GM12878 (cell line): ENCODE data around the gene DHX16. TPM values are rescaled to one million over a fixed set of nuclear protein-coding genes. Genes with fewer than 3 reads are reported as not detected.

Source experiments
- ATAC-seq: fragments of 200-7000 bp; cut with Tn5 transposase; 3 replicates; pipeline ENCODE4 v1.9.1; 2020; ENCODE audit warnings: mild to moderate bottlenecking, moderate library complexity
- BruUV-seq: library from RNA; stranded (reverse); fragments of 400-500 nt; replicated peaks from 2 replicates; lab custom pipeline; 2021; lab: Mats Ljungman, UMichigan
- CTCF ChIA-PET: fragments of 300-600 bp; sonication (Branson Sonifier 250); formaldehyde crosslinking; extraction: SDS; loops from one replicate; lab custom pipeline; 2021; ENCODE audit warnings: inconsistent platforms; lab: Yijun Ruan, JAX
- POLR2A ChIA-PET: fragments of 350-600 bp; formaldehyde crosslinking; extraction: SDS; loops from one replicate; lab custom pipeline; 2021; ENCODE audit warnings: inconsistent platforms; lab: Charles Lee
- RAD21 ChIA-PET: fragments of 300-600 bp; sonication (Branson Sonifier 250); formaldehyde crosslinking; loops from one replicate; lab custom pipeline; 2023; ENCODE audit warnings: antibody characterized with exemption; ENCODE audit not compliant: unreplicated experiment; lab: Charles Lee
- SMC1A ChIA-PET: fragments of 300-600 bp; sonication (Branson Sonifier 250); formaldehyde crosslinking; loops from one replicate; lab custom pipeline; 2023; ENCODE audit not compliant: unreplicated experiment, uncharacterized antibody; lab: Charles Lee
- DNase-seq: peaks from one replicate; pipeline ENCODE4 v3.0.0-alpha.2; 2011; ENCODE audit warnings: low read depth, low spot score
- FAIRE-seq: peaks from 3 replicates; lab custom pipeline; 2011; peaks lifted over from hg19 to GRCh38; lab: Jason Lieb, UNC
- H2AFZ ChIP-seq: 2 replicates; pipeline ENCODE4 v1.6.0; 2011; ENCODE audit warnings: low read depth, low read length, control low read depth; ENCODE audit not compliant: control insufficient read depth
- H3K27ac ChIP-seq: 2 replicates; pipeline ENCODE4 v1.5.1; 2011; ENCODE audit warnings: control low read depth; ENCODE audit not compliant: control insufficient read depth, insufficient read depth
- H3K27me3 ChIP-seq, 2 experiments: replicated peaks in 1 of 2; 2 replicates each; pipeline versions ENCODE4 v1.6.0 to v1.6.1; 2011; ENCODE audit warnings: low read length in 1 of 2; ENCODE audit not compliant: control insufficient read depth in 2 of 2, insufficient read depth in 2 of 2
- H3K36me3 ChIP-seq, 2 experiments: 2 replicates each; pipeline ENCODE4 v1.5.1; 2011; ENCODE audit warnings: low read length in 1 of 2; ENCODE audit not compliant: control insufficient read depth in 2 of 2, insufficient read depth in 2 of 2
- H3K4me1 ChIP-seq: 2 replicates; pipeline ENCODE4 v1.6.1; 2011; ENCODE audit warnings: mild to moderate bottlenecking, low read length, moderate library complexity, mixed read lengths; ENCODE audit not compliant: control insufficient read depth, insufficient read depth
- H3K4me2 ChIP-seq: 2 replicates; pipeline ENCODE4 v1.6.0; 2011; ENCODE audit warnings: control low read depth; ENCODE audit not compliant: control insufficient read depth, insufficient read depth
- H3K4me3 ChIP-seq: fragments of 200-600 bp; sonication (generic); 2 replicates; pipeline ENCODE4 v1.5.1; 2016
- H3K79me2 ChIP-seq: 2 replicates; pipeline ENCODE4 v1.6.0; 2011; ENCODE audit warnings: low read length; ENCODE audit not compliant: control insufficient read depth, insufficient read depth
- H3K9ac ChIP-seq: 2 replicates; pipeline ENCODE4 v1.8.0; 2011; ENCODE audit warnings: low read length, control low read depth, mixed read lengths; ENCODE audit not compliant: control insufficient read depth, insufficient read depth
- H3K9me3 ChIP-seq: replicated peaks from 3 replicates; pipeline ENCODE4 v1.5.1; 2011; ENCODE audit warnings: mild to moderate bottlenecking, low read length; ENCODE audit not compliant: control insufficient read depth, insufficient read depth
- H4K20me1 ChIP-seq: 2 replicates; pipeline ENCODE4 v1.6.0; 2011; ENCODE audit not compliant: control insufficient read depth, insufficient read depth
- BHLHE40 ChIP-seq, 2 experiments: fragments of 450-650 bp in 1 of 2; IDR thresholded peaks; 2 replicates each; pipeline ENCODE4 v1.6.1; 2011 to 2017; ENCODE audit warnings: low read depth in 2 of 2, borderline replicate concordance in 1 of 2, improper control_type of control experiment in 1 of 2, low read length in 1 of 2, mild to moderate bottlenecking in 1 of 2
- CHD2 ChIP-seq: IDR thresholded peaks from 2 replicates; pipeline ENCODE4 v1.6.1; 2011; ENCODE audit warnings: low read depth, low read length, improper control_type of control experiment, borderline replicate concordance
- CREB1 ChIP-seq: IDR thresholded peaks from 2 replicates; pipeline ENCODE4 v1.6.1; 2012; ENCODE audit warnings: low read depth, mild to moderate bottlenecking, inconsistent platforms
- EP300 ChIP-seq, 2 experiments: fragments of 150-350 bp in 1 of 2; IDR thresholded peaks; 2 replicates each; pipeline ENCODE4 v1.6.1; 2011 to 2012; ENCODE audit warnings: low read depth in 2 of 2, low read length in 2 of 2, borderline replicate concordance in 1 of 2, improper control_type of control experiment in 1 of 2, inconsistent platforms in 1 of 2; ENCODE audit not compliant: control insufficient read depth in 1 of 2
- ETV6 ChIP-seq, 2 experiments: fragments of 450-650 bp in 1 of 2; IDR thresholded peaks in 1 of 2; conservative IDR thresholded peaks in 1 of 2; 2 replicates each; pipeline ENCODE4 v1.6.1; 2014; ENCODE audit warnings: antibody characterized with exemption in 1 of 2, borderline replicate concordance in 1 of 2, low read depth in 1 of 2, mild to moderate bottlenecking in 1 of 2, moderate library complexity in 1 of 2
- IKZF1 ChIP-seq: fragments of 450-650 bp; conservative IDR thresholded peaks from 2 replicates; pipeline ENCODE4 v1.6.1; 2017; ENCODE audit warnings: antibody characterized with exemption, mild to moderate bottlenecking
- JUNB ChIP-seq: IDR thresholded peaks from 2 replicates; pipeline ENCODE4 v1.6.1; 2016; ENCODE audit warnings: antibody characterized with exemption, mild to moderate bottlenecking
- KDM1A ChIP-seq: fragments of 200-600 bp; sonication (generic); IDR thresholded peaks from 2 replicates; pipeline ENCODE4 v1.6.1; 2016; ENCODE audit warnings: borderline replicate concordance
- MYB ChIP-seq: fragments of 150-350 bp; IDR thresholded peaks from 2 replicates; pipeline ENCODE4 v1.6.1; 2014; ENCODE audit warnings: mild to moderate bottlenecking, low read depth, low read length, borderline replicate concordance
- PAX8 ChIP-seq: fragments of 450-650 bp; IDR thresholded peaks from 2 replicates; pipeline ENCODE4 v1.6.1; 2017; ENCODE audit warnings: mild to moderate bottlenecking, moderate library complexity
- RFX5 ChIP-seq: IDR thresholded peaks from 2 replicates; pipeline ENCODE4 v1.6.1; 2011; ENCODE audit warnings: low read depth, low read length, improper control_type of control experiment
- SMAD1 ChIP-seq: fragments of 450-650 bp; IDR thresholded peaks from 2 replicates; pipeline ENCODE4 v1.6.1; 2018; ENCODE audit warnings: mild to moderate bottlenecking, low read depth; ENCODE audit not compliant: partially characterized antibody
- TAF1 ChIP-seq: IDR thresholded peaks from 2 replicates; pipeline ENCODE4 v1.6.1; 2011; ENCODE audit warnings: mild to moderate bottlenecking, low read depth, low read length, borderline replicate concordance
- YBX1 ChIP-seq: fragments of 450-650 bp; IDR thresholded peaks from 2 replicates; pipeline ENCODE4 v1.6.1; 2016; ENCODE audit warnings: antibody characterized with exemption
- ZNF24 ChIP-seq: fragments of 450-650 bp; IDR thresholded peaks from 2 replicates; pipeline ENCODE4 v1.6.1; 2017; ENCODE audit warnings: antibody characterized with exemption, mild to moderate bottlenecking
- ZZZ3 ChIP-seq: IDR thresholded peaks from 2 replicates; pipeline ENCODE4 v1.6.1; 2011; ENCODE audit warnings: low read depth; ENCODE audit not compliant: control insufficient read depth, insufficient read length
- WGBS: methylation state at CpG from one replicate; pipeline ENCODE4 v1.1.6; 2016; ENCODE audit warnings: low lambda C conversion rate; ENCODE audit not compliant: insufficient replicate concordance, insufficient coverage; ENCODE audit errors: missing lambda C conversion rate; 5-methylcytosine and 5-hydroxymethylcytosine counted together
- in situ Hi-C: fragments of 300-500 bp; cut with MboI; formaldehyde crosslinking; loops from 9 replicates; pipeline ENCODE4 v1.14.3; 2018; ENCODE audit warnings: mixed read lengths
- intact Hi-C: fragments of 100-400 bp; cut with micrococcal nuclease; formaldehyde crosslinking; loops from one replicate; pipeline ENCODE4 v1.14.2; 2022; ENCODE audit not compliant: unreplicated experiment
- polyA plus RNA-seq, 11 experiments: library from polyadenylated mRNA; depleted of rRNA in 4 of 11; unstranded in 6 of 11; stranded (reverse) in 5 of 11; fragments of >200 nt; fragmentation: Nextera tagmentation in 4 of 11; fragmentation: Illumina TruSeq in 1 of 11; extraction: Ambion mirVana in 4 of 11; extraction: Trizol in 1 of 11; gene quantifications; 1 replicate in 1 of 11; 2 replicates in 10 of 11; pipeline versions ENCODE4 v1.2.1 to v1.2.3, GENCODE V29; 2011 to 2016; ENCODE audit warnings: inconsistent platforms in 2 of 11, missing spikeins in 2 of 11, low read depth in 1 of 11
- total RNA-seq, 4 experiments: library from RNA; depleted of rRNA in 3 of 4; stranded (reverse); fragments of >200 nt in 3 of 4; fragmentation: Illumina TruSeq in 1 of 4; extraction: Trizol in 1 of 4; gene quantifications; 2 replicates each; pipeline versions ENCODE4 v1.2.1 to v1.2.3, GENCODE V29; 2013 to 2021
- TF ChIP-seq, protein P1 (sequence below): fragments of 450-650 bp; IDR thresholded peaks from 2 replicates; pipeline ENCODE4 v1.6.1; 2016; ENCODE audit warnings: mild to moderate bottlenecking
- TF ChIP-seq, protein P2 (sequence below): fragments of 450-650 bp; IDR thresholded peaks from 2 replicates; pipeline ENCODE4 v1.6.1; 2018; ENCODE audit warnings: mild to moderate bottlenecking, low read depth, moderate library complexity; ENCODE audit not compliant: partially characterized antibody

The DHX16 gene
- total and polyA plus RNA-seq, 10 of the 15 experiments (the other 5 are each of a cell fraction or from before 2014, with no cell fraction given), result 10.1 to 41.4 (median 38.3) TPM

GRCh38 chr6:30721198-30722024 is 48.6 kb upstream of the DHX16 start:
- H3K4me2 ChIP-seq, result peak overlapping the region; percentile 81
- H4K20me1 ChIP-seq, result peaks cover 10% of the 10 kb centered on the region
- H3K4me1 ChIP-seq, result peaks cover 13% of the 10 kb centered on the region
- RAD21 ChIA-PET, result interaction anchor here (0.8 to 11.2 kb wide), 8 partner anchors 10 to 366 kb away, joined by 3 to 209 read pairs (median 12); partner anchors contain the start of genes DHX16 and NRM
- FAIRE-seq (no peak), DNase-seq (no peak), ATAC-seq (peak; percentile 35)
- peak overlapping the region; percentile 86 for H3K9ac ChIP-seq
- 1% methylated on average over 48 of the region's 71 CpGs for WGBS
- SMC1A ChIA-PET, result interaction anchor here (1.0 to 17.7 kb wide), 14 partner anchors 10 to 180 kb away, joined by 3 to 265 read pairs (median 4); partner anchors contain the start of gene DHX16
- H3K27ac ChIP-seq, result peak overlapping the region; percentile 96
- intact Hi-C loops, result loop anchor here (1.0 kb wide), 1 partner anchor 42 kb away; no protein-coding TSS in a partner anchor
- peaks cover 21 to 24% of the 10 kb centered on the region in 2 experiments for H3K36me3 ChIP-seq
- no TSS peak for BruUV-seq
- H3K9me3 ChIP-seq, result no peaks in the 10 kb centered on the region
- no peaks in the 10 kb centered on the region for H3K27me3 ChIP-seq
- in situ Hi-C loops, result no loop called here
- H3K79me2 ChIP-seq, result peaks cover 81% of the 10 kb centered on the region
- CTCF ChIA-PET, result interaction anchor here (0.7 to 22.7 kb wide), 27 partner anchors 10 to 239 kb away, joined by 3 to 487 read pairs (median 6); partner anchors contain the start of genes DDR1, DHX16, NRM and VARS2
- H3K4me3 ChIP-seq, result peak overlapping the region; percentile 90
- 0 out of 2 replicates have a peak overlapping the region, but pooled peaks have one; percentile 15 for H2AFZ ChIP-seq
- POLR2A ChIA-PET, result interaction anchor here (1.5 to 11.6 kb wide), 7 partner anchors 11 to 106 kb away, joined by 4 to 200 read pairs (median 8); partner anchors contain the start of gene NRM
- TF ChIP-seq ZNF24 (no peak), MYB (no peak), YBX1 (no peak), CHD2 (peak; percentile 87), BHLHE40 (IDR thresholded peaks at IDR 0.05; ENCODE audit: borderline replicate concordance in 1 of 2, low read depth in 2 of 2, low read length in 1 of 2) (peak; percentile 89 to 97), RFX5 (no peak), IKZF1 (peak; percentile 47), TAF1 (peak; percentile 71), EP300 (IDR thresholded peaks at IDR 0.05; ENCODE audit: borderline replicate concordance in 1 of 2, control insufficient read depth in 1 of 2, low read depth in 2 of 2, low read length in 2 of 2) (no peak), SMAD1 (peak; percentile 29), JUNB (no peak), CREB1 (no peak), PAX8 (no peak), KDM1A (no peak), ETV6 (conservative IDR thresholded peaks at IDR 0.05 in 1 of 2, IDR thresholded peaks at IDR 0.05 in 1 of 2; ENCODE audit: borderline replicate concordance in 1 of 2, low read depth in 1 of 2) (no peak), ZZZ3 (no peak)
- TF ChIP-seq, protein P1, sequence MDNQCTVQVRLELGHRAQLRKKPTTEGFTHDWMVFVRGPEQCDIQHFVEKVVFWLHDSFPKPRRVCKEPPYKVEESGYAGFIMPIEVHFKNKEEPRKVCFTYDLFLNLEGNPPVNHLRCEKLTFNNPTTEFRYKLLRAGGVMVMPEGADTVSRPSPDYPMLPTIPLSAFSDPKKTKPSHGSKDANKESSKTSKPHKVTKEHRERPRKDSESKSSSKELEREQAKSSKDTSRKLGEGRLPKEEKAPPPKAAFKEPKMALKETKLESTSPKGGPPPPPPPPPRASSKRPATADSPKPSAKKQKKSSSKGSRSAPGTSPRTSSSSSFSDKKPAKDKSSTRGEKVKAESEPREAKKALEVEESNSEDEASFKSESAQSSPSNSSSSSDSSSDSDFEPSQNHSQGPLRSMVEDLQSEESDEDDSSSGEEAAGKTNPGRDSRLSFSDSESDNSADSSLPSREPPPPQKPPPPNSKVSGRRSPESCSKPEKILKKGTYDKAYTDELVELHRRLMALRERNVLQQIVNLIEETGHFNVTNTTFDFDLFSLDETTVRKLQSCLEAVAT, result 0 out of 2 replicates have a peak, but pooled peaks have one; percentile 16
- TF ChIP-seq, protein P2, sequence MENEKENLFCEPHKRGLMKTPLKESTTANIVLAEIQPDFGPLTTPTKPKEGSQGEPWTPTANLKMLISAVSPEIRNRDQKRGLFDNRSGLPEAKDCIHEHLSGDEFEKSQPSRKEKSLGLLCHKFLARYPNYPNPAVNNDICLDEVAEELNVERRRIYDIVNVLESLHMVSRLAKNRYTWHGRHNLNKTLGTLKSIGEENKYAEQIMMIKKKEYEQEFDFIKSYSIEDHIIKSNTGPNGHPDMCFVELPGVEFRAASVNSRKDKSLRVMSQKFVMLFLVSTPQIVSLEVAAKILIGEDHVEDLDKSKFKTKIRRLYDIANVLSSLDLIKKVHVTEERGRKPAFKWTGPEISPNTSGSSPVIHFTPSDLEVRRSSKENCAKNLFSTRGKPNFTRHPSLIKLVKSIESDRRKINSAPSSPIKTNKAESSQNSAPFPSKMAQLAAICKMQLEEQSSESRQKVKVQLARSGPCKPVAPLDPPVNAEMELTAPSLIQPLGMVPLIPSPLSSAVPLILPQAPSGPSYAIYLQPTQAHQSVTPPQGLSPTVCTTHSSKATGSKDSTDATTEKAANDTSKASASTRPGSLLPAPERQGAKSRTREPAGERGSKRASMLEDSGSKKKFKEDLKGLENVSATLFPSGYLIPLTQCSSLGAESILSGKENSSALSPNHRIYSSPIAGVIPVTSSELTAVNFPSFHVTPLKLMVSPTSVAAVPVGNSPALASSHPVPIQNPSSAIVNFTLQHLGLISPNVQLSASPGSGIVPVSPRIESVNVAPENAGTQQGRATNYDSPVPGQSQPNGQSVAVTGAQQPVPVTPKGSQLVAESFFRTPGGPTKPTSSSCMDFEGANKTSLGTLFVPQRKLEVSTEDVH, result peak; percentile 68
